Heart left ventricle (tissue), 13 donors: Measurements from ENCODE around the gene MARK4.

Experiments used
- CTCF ChIP-seq, 12 donors: fragments of 200-600 bp; sonication (generic) in 4 of 12; IDR thresholded peaks; one replicate each; pipeline versions ENCODE4 v1.5.0 to v1.8.0; 2018 to 2022; ENCODE audit warnings: antibody characterized with exemption in 12 of 12, mild to moderate bottlenecking in 5 of 12
- POLR2A ChIP-seq, 2 donors: fragments of 450-650 bp; IDR thresholded peaks; one replicate each; pipeline ENCODE4 v1.6.1; 2017; ENCODE audit warnings: antibody characterized with exemption in 2 of 2, mild to moderate bottlenecking in 2 of 2, moderate library complexity in 2 of 2
- donor health status: ischemic (EF 13 %, LVEDD 7.1; RV severe dilation, severe dysfunction).
- donor health status: DM: no; HTN: yes; CAD: no.
- donor health status: DM: no; HTN: no; CAD: no.
- donor health status: ischemic (EF 25% LVEDD 6.9; RV normal size, moderate dysfunction).
- donor health status: ischemic (EF 25% LVEDD 5.7; RV mildly dilated, moderate dysfunction).
- donor health status: ischemic (EF 35%, LVEDD 5.7; RV mildly dilated, moderate dysfunction).
- donor health status: nonischemic (EF 11% LVEDD 7.7; RV severe dilation, severe dysfunction).
- donor health status: DM: yes; HTN: yes; CAD: no.
- donor health status: PGD.
- donor health status: ischemic (EF 29% LVEDD 5.4; RV normal size, mild dysfunction).
- donor health status: nonischemic (EF 23%, LVEDD 6.1; RV moderate dilation, normal function).

GRCh38 chr19:45305007-45305406 lies 53.9 kb downstream of the MARK4 start:
- TF ChIP-seq CTCF (IDR thresholded peaks at IDR 0.05) = no peak
- TF ChIP-seq POLR2A (IDR thresholded peaks at IDR 0.05) = no peak
